GM21515 (cell line): ENCODE measurements around the gene C17orf100.
"Not testable (repeated sequence)": the region's sequence is repeated elsewhere in the genome, so short reads cannot be mapped to it uniquely, and the experiment has no call there.

ENCODE experiments used
- ATAC-seq: cut with Tn5 transposase; IDR thresholded peaks from one replicate; pipeline ENCODE4 v1.9.1; 2021; ENCODE audit not compliant: unreplicated experiment

The C17orf100 gene

GRCh38 chr17:6688944-6689343 is 37.4 kb downstream of the C17orf100 start:
- no peak for ATAC-seq

- ATAC-seq = no peak
Measured at GRCh38 chr17:6690641-6691040, 39.1 kb downstream of the C17orf100 start.

- no peak for ATAC-seq
Measured at GRCh38 chr17:6691546-6691945, 40.0 kb downstream of the C17orf100 start.

- not testable (repeated sequence) for ATAC-seq
Measured at GRCh38 chr17:6691958-6692357, 40.4 kb downstream of the C17orf100 start.

GRCh38 chr17:6695051-6695450 is 43.5 kb downstream of the C17orf100 start:
- no peak for ATAC-seq

GRCh38 chr17:6695565-6695964 is 44.0 kb downstream of the C17orf100 start:
- ATAC-seq = no peak

GRCh38 chr17:6696906-6697305 is 45.3 kb downstream of the C17orf100 start:
- ATAC-seq = no peak

GRCh38 chr17:6698004-6698403 is 46.4 kb downstream of the C17orf100 start:
- ATAC-seq = no peak

GRCh38 chr17:6699997-6700947 is 48.7 kb downstream of the C17orf100 start:
- no peak for ATAC-seq

GRCh38 chr17:6700948-6701307 is 49.4 kb downstream of the C17orf100 start:
- ATAC-seq = no peak

GRCh38 chr17:6701719-6702118 is 50.2 kb downstream of the C17orf100 start:
- no peak for ATAC-seq

GRCh38 chr17:6702567-6703215 is 51.1 kb downstream of the C17orf100 start:
- no peak for ATAC-seq
